HG03571 (cell line): ENCODE measurements around the gene GANC.

ENCODE experiments used
- ATAC-seq: cut with Tn5 transposase; IDR thresholded peaks from one replicate; pipeline ENCODE4 v1.9.1; 2021; ENCODE audit not compliant: unreplicated experiment

The GANC gene

DNA sequence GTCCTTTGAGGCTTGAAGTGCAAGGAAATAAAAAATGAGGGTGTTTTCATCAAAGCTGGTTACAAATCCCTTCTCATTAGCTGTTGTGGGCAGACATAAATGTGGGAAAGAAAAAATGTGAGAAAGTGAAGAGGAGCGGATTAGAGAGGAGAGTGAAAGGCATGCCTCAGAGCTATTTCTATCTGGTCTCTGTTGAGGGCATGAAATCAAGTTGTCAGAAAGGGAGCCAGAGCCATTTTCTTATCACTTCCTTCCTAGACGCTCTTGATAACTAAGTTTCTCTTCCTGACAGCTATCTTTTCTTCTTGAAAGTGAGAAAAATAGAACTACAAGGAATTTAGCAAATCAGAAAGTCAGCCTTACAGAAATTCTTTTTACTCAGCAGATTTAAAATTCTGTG lies 65.5 kb downstream of the GANC start:
- no peak for ATAC-seq

DNA sequence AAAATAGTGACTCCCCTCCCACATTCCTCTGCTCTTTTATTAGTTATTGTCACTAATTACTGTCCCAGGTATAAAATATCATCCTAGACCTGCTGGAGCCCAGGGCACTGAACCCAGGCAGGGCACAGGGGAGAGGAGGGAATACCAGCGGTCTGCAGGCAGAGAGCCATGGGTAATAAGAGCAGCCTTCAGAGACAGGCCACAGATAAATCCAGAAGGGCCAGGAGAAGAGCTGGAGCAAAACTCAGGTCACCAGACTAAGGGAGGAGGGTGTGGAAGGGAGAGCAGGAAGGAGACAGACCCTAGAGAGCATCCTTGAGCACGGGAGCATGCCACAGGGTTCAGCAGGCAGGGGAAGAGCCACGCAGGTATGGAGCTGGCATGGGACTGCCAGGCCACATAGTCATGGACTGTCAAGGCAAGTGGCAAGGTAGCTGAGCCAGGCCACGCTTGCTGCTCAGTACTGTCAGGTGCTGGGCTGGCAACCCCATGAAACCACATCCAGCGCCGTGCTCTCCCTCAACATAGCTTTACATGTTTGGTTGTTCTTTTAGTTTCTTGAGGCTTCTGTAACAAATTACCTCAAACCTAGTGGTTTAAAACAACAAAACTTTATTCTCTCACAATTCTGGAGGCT lies 70.7 kb downstream of the GANC start:
- no peak for ATAC-seq

DNA sequence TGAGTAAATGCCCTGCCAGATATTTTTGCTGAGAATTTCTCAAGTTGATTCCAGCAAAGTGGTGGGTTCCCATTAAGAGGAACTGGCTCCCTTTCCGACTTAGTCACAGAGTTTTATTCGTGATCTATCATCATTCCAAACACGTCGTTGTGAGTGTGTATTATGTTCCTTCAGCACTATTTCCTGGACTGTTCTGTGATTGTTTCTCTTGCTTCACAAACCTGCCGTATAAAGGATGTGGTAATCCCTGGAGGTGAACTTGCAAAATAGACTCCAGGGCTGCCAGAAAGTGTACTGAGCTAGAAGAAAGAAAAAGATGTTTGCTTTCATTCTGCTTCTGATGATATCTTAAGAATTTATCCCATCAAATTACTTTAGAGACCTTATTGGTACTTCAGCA lies 71.8 kb downstream of the GANC start:
- no peak for ATAC-seq

DNA sequence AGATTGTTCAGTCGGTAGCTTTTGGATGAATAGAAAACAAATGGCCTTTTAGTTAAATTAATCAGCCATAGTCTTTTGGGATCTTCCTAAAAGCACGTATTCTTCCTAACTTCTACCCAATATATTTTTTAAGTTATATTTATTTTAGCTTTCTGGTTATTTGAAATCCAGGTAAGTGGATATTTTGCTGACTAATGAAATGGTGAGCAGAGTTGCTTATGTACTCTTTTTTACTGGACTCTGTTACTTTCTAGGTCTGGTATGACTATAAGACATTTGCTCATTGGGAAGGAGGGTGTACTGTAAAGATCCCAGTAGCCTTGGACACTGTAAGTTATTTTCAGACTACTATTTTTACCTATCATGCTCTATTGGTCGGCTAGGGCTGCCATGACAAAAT lies 72.5 kb downstream of the GANC start:
- no peak for ATAC-seq

DNA sequence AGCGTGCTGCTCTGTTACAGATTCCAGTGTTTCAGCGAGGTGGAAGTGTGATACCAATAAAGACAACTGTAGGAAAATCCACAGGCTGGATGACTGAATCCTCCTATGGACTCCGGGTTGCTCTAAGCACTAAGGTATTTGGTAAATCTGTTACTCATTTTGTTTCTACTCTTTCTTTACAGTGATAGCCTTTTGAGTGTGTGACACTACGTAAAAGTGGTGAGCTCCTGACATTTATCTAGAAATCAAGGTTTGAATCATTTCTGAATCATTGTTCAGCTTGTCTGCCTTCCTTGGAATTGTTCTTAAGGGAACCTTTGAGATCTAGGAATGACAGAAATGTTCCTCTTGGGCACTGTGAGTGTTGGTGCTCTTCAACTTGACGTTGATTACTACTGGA lies 75.1 kb downstream of the GANC start:
- ATAC-seq = no peak

DNA sequence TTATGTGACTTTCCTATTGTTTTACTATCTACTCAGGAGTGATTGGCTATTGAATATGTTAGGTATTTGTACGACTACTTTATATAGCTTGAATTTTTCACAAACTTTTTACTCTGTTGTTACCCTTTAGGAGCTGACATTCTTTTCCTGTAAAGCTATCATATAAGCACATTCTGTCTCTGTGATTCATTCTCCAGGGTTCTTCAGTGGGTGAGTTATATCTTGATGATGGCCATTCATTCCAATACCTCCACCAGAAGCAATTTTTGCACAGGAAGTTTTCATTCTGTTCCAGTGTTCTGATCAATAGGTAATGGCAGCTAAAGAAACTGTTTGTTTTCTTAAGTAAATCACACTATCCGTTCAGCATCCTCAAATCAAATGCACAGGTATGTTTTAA lies 76.2 kb downstream of the GANC start:
- ATAC-seq = no peak

DNA sequence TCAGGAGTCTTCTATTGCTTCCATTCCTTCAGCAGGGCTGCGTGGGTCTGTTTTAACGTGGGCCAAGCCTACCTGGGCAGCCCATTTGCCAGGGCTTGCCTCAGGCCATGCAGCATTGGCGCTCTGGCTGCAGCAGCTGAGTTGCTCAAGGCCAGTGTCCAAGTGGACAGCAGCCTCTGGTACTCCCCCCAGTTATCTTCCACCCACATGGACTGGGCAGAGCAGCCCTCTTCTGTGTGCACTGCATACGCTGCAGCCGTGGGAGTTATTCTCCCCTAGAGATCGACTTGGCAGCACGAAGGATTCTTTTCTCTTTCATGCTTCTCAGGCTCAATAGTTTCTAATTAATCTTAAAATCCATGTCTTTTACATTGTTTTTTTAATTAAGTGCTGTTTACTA lies 79.4 kb downstream of the GANC start:
- ATAC-seq = no peak

DNA sequence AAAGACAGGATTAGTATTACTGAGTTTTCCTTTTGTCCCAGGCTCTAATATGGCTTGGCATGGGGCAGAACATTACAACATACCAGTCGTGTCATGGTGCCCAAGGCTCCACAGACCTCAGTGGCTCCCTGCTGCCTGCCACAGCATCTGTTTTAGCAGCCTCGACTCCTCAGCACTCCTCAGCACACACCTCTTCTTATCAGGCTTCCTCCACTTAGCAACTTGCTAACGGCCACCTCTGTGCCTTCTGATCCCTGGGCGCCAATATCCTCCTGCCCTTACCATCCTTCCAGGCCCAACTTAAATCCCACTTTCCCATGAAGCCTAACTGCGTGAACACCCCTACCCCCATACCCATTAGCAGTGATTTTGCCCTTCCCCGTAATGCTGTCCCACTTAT lies 80.1 kb downstream of the GANC start:
- no peak for ATAC-seq

DNA sequence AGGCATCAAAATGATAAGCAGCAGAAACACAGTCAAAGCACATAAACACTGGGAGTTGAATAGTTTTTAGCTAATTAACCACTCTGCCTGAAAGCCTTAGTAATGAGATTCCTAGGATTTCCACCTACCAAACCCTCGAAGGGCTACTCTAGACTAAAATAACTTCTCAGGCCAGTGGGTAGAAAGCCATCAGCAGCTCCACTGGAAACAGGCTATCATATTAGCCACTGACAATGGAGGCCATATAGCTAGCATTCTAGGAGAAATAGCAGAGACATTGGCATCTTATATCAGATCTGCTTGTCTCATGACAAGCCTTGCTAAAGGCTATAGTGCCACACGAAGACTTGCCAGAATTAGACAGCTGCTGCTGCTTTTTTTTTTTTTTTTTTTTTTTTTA lies 81.8 kb downstream of the GANC start:
- no peak for ATAC-seq

DNA sequence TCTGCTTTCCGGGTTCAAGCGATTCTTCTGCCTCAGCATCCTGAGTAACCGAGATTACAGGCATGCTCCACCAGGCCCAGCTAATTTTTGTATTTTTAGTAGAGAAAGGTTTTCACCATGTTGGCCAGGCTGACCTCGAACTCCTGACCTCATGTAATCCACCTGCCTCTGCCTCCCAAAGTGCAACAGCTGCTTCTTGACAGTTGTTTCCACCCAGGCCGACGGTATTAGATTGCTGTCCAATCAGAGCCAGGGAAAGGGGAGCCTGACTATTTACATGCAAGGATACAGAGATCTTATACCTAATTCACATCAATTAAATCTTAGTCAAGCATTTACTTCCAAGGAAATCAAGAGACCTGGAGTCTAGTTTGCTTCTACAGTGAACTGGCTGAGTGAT lies 82.3 kb downstream of the GANC start:
- ATAC-seq = no peak

DNA sequence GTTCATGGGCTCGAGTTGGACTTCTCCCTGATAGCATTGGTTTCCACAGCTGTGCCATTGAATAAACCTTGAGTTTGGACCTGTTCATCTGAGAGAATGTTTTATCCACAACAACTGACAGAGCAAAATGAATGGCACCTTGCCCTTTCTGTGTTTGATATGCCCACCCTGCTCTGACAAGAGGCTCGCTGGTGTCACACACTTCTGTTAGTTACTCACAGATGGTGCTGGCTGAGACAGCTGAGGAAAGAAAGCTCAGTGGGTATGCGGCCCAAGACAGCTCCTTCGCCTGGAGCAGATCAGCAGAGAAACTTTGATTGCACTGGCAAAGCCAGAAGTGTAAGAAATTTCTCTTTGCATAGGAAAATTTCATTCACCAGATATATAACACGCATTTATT lies 83.8 kb downstream of the GANC start:
- ATAC-seq = no peak

DNA sequence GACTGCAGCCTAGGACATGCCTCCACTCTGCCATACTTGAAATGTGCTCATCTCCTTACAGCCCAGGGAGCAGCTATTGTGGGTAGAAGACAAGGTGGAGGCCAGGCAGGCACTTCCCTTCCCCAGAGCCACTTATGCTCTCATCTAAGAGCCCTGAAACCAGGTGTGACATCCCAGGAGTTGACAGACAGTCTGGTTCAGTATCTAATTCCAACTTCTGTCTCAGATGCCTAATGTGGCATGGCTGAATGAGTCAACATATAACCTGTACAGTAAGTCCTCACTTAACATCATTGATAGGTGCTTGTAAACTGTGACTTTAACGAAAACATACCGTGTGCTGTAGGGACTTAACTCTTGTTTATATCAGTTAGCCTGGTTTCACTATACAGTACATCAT lies 85.1 kb downstream of the GANC start:
- no peak for ATAC-seq

DNA sequence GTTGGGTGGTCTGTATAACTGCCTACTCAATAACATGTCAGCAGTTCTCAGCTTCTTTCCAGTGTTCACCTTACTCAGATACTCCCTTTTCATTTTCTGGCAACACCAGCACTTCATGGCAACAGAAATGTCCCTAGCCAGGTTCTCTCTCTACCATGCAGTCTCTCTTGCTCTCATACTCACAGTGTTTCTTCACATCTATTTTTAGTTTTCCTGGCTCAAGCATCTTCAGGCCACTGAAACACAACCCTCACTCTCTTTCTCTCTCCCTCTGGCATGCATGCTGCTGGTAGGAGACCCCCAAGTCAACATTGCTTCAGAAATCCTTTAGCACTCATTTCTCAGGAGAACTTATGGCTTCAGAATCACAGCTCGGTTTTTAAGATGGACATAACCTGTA lies 86.2 kb downstream of the GANC start, which contains the start of gene CAPN3:
Gene CAPN3, plus strand, starts transcription at position 253 of the 400 bp plus-strand sequence. CDS start 305 bp downstream, outside the sequence.
- no peak for ATAC-seq

DNA sequence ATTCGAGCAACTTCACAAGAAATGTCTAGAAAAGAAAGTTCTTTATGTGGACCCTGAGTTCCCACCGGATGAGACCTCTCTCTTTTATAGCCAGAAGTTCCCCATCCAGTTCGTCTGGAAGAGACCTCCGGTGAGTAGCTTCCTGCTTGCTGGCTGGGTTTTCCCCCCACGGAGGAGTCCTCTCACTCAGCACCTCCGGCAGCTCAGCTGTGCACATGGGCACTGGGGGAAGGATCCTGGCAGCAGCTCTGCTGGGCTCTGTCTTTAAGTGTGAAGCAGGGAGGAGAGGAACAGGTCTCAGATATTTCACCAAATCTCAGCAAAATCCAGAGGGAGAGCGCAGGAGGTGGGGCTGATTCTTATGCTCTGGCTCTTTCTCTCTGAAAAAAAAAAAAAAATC lies 87.0 kb downstream of the GANC start:
- ATAC-seq = no peak

DNA sequence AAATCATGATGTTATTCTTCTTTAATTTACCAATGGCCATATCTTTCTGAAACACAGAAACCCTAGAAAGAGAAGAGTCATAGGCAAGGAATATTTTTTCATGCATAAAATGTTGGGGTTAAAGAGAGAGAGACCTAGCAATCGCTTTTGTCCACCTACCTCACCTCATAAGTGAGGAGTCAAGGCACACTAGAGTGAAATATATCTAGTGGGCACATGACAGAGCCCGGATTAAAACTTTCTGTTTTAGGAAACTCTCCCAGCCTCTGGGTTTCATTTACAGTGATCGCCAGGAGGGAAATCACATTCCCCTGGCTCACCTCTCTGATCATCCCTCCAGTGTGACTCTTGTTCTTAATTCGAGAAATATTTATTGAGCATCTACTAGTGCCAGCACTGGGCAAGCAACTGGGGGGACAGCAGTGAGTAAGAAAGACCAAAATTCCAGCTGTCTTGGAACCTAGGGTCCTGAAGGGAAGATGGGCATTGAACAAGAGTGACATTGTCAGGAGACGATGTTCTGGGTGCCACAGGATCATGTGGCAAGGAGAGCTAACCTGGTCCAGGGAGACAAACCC lies 87.6 kb downstream of the GANC start:
- ATAC-seq = no peak

DNA sequence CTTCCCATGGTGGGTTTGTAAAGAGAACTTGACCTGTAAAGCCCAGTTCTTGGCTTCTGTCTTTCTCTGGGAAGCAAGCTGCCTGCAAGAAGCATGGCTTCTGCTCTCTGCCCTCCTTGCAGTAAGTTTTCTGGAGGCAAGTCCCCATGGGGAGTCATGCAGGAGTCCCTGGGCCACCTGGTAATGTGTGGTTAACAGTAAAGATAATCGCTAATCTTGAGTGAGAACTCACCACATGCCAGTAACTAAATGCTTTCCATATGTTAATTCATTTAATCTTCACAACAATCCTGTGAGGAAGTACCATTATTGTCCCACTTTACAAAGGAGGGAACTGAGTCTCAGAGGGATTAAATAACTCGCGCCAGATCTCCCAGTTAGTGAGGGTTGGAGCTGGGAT lies 90.5 kb downstream of the GANC start:
- no peak for ATAC-seq

DNA sequence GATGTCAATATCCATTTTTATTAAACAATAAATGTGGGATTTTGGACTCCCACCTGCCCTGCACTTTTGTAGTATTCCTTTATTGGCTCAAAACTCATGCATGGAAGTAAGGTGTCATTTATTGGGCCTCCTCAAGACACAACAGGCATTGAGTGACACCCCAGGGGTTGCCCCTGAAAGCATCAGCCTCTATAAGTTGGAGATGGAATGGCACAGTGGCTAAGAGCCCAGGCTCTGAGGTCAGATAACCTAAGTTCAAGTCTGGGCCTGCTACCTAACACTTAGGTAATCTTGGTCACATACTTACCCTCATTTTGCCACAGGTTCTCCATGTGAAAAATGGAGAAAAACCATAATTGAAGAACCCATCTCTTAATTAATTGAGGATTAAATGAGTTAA lies 90.9 kb downstream of the GANC start:
- ATAC-seq = no peak

DNA sequence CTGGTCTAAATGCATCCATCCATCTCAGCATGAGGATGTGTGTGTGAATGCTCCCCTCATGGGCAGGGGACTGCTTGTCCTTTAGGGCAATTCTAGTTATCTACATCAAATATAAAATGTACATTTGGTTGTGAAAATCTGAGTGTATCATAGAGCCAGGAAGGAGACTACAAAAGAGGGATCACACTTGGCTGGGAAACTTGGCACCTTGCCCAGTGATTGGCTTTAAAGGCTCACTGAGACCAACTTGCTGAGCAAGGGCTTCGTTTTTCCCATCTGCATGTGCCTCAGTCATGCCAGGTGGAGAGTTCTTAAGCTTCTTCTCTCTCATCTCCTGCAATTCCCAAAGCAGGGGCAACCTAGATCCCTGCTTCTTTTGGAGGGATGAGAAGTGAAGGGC lies 91.5 kb downstream of the GANC start:
- no peak for ATAC-seq

DNA sequence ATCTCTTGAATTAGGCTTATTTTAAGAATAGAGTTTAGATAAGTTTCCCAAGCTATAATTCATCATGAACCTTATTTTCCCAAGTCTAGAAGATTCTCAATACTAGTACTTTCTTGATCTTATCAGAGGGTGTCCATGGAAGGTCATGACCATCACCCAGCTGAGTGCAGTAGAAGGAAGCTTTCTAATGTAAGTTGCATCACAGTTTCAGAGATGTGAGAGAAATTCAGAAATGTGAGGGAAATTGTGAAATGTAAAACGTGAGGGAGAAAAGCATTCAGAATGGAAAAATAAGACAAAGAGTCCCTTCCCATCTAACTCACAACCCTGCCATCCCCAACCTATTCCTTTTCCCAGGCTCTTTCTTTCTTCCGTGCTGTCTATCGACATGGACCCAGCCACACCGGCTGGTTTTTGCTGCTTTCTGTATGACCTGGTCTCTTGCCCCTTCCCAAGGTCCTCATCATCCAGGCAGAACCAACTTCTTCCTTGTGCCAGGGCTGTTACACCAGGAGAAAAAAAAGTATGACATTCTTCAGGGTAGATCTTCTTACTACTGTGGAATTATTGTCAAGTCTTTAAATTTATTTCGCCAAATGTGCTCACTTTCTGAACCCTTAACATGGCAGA lies 93.0 kb downstream of the GANC start:
- no peak for ATAC-seq

DNA sequence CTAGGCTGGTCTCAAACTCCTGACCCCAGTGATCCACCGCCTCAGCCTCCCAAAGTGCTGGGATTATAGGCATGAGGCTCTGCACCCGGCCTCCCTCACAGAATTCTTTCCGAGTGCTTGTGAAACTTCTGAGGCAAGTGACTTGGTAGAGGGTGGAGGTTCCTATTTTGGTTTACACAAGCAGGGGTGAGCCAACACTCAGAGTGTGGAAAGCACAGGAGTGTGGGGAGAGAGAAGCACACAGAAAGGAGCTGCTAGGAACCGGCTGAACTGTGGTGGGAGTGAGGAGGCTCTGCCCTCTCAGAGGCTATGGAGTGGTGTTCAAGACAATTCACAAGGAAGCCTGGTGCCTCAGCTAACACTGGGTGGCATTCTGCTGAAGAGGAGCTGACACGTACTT lies 94.0 kb downstream of the GANC start:
- ATAC-seq = no peak

DNA sequence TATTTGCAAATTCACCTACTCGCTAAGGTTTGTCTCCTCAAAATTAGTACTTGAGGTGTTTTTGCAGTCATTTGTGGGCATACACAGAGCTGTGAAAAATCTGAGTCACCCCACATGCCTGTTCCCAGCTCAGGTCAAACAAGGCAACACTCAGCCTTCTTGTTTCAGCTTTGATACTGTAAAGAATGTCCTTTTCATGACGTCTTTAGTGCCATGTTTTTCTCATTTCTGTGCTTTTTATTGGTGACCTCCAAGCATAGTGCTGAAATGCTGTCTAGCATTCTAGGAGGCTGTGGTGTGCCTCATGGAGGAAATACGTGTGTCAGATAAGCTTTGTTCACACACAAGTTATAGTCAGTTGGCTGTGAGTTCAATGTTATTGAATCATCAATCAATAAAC lies 95.1 kb downstream of the GANC start:
- no peak for ATAC-seq

DNA sequence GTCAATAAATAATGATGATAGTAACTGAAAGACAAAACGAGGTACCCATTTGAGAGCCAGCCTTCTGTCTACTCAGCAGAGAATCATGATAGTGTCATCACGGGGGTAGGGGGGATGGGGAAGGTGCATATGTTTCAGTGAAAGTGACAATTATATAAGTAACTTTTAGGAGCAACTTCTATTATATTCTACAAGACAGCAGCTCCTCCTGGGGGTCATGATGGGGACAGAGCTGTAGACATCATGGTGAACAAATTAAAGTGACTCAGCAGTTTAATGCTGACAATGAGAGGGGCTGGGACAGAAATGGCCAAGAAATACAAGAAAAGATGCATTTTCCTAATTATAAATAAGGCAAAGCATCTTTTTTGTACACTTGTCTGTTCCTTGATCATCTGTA lies 98.1 kb downstream of the GANC start:
- no peak for ATAC-seq

DNA sequence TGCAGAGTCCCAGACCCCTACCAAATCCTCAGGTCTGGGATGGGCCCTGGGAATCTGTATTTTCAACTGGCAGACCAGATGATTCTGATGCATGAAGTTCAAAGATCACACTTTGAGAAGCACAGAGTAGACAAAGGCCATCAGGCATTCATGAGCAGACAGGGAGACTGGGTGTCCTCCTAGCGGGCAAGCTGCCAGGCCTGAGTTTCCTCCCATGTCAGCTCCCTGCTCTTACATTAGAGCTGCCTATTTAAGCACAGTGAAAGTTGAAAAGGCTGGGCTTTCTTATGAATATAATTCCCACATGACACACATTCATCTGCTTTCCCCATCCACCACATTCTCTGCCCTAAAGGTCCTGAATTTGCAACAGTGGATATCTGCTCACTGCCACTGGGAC lies 100.3 kb downstream of the GANC start:
- no peak for ATAC-seq
